Gastrocnemius medialis (tissue), 4 donors: ENCODE data around the gene CASK. TPM values are rescaled to one million over a fixed set of nuclear protein-coding genes. Genes with fewer than 3 reads are reported as not detected.

ENCODE experiments used
- ATAC-seq, 2 donors: fragments of 150-250 bp; one replicate each; pipeline ENCODE4 v1.9.1; 2016
- DNase-seq, 2 donors: peaks; one replicate each; pipeline ENCODE4 v3.0.0-alpha.2; 2019
- H3K27ac ChIP-seq, 4 donors: fragments of 200-600 bp; sonication (generic); 1 replicate in 1 of 4; 2 replicates in 3 of 4; pipeline ENCODE4 v1.5.1; 2016 to 2018; ENCODE audit warnings: mild to moderate bottlenecking in 2 of 4, moderate library complexity in 1 of 4
- H3K27me3 ChIP-seq, 3 donors: fragments of 200-600 bp; sonication (generic) in 2 of 3; 1 replicate in 1 of 3; 2 replicates in 2 of 3; pipeline versions ENCODE4 v1.5.1 to v1.6.0; 2016 to 2019; ENCODE audit warnings: mild to moderate bottlenecking in 1 of 3, moderate library complexity in 1 of 3
- H3K36me3 ChIP-seq, 2 donors: fragments of 200-600 bp; sonication (generic) in 1 of 2; one replicate each; pipeline ENCODE4 v1.5.1; 2017 to 2018
- H3K4me1 ChIP-seq, 2 donors: fragments of 200-600 bp; sonication (generic) in 1 of 2; one replicate each; pipeline ENCODE4 v1.5.1; 2016 to 2017; ENCODE audit warnings: mild to moderate bottlenecking in 2 of 2
- H3K4me3 ChIP-seq, 4 donors: fragments of 200-600 bp; sonication (generic) in 3 of 4; 1 replicate in 1 of 4; 2 replicates in 3 of 4; pipeline ENCODE4 v1.5.1; 2016 to 2019; ENCODE audit warnings: mild to moderate bottlenecking in 2 of 4
- H3K9me3 ChIP-seq, 3 donors: fragments of 200-600 bp; sonication (generic) in 2 of 3; 1 replicate in 1 of 3; 2 replicates in 2 of 3; pipeline ENCODE4 v1.5.1; 2016 to 2019
- POLR2A ChIP-seq, 2 donors: fragments of 450-650 bp; IDR thresholded peaks; one replicate each; pipeline ENCODE4 v1.6.1; 2017; ENCODE audit warnings: antibody characterized with exemption in 2 of 2, mild to moderate bottlenecking in 2 of 2, moderate library complexity in 2 of 2
- in situ Hi-C, 4 donors: fragments of 200-750 bp; cut with MboI; loops; one replicate each; pipeline versions ENCODE4 v1.15.0 to v1.8.0; 2017; ENCODE audit warnings: low sequenced_read_pairs in 4 of 4
- intact Hi-C: fragments of 100-400 bp; cut with DNase I; formaldehyde crosslinking; loops from one replicate; pipeline ENCODE4 v1.15.1; 2023; ENCODE audit warnings: low total_unique reads
- total RNA-seq, 4 donors: library from RNA; depleted of rRNA; stranded (reverse); fragments of >200 nt; gene quantifications; one replicate each; pipeline versions ENCODE4 v1.1.0 to v1.2.3, GENCODE V29; 2016
- TF ChIP-seq, protein P1 (sequence below), 5 experiments: fragments of 450-650 bp in 3 of 5; fragments of 200-600 bp in 2 of 5; sonication (generic) in 2 of 5; IDR thresholded peaks in 4 of 5; conservative IDR thresholded peaks in 1 of 5; 1 replicate in 4 of 5; 2 replicates in 1 of 5; pipeline ENCODE4 v1.5.1; 2016 to 2019; ENCODE audit warnings: antibody characterized with exemption in 5 of 5, mild to moderate bottlenecking in 3 of 5, moderate library complexity in 3 of 5

CASK gene
- total RNA-seq, 4 donors from 2014 or later = 7.3 to 14.3 (median 10.0) TPM

DNA sequence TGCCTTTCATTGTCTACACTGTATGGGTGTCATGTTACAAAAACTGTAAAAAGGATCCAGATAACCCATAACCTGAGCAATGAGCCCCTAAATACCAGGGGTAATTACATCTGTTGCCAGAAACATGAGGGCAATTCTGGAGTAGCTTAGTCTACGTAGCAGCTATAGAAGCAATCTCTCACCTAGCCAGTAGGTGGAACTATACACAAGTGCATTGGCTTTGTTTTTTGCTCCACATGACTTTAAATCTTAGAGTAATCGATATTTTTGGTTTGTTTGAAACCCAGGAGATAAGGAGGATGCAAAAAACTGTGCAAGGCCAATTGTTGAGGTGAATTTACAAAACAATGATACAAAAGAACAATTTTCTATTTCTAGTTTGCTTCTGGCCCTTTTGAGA lies 141.9 kb downstream of the CASK start:
- ATAC-seq = no peak
- Histone ChIP-seq H3K27me3 (no peaks in the 10 kb centered on the region), H3K9me3 (no peaks in the 10 kb centered on the region), H3K4me3 (no peak overlapping the region), H3K4me1 (no peaks in the 10 kb centered on the region), H3K36me3 (no peaks in the 10 kb centered on the region), H3K27ac (no peak overlapping the region)
- intact Hi-C loops = no loop called here
- in situ Hi-C loops = loop anchor here in 3 of 4 donors (25.0 kb wide), 4 partner anchors 456 to 1981 kb away; no protein-coding TSS in a partner anchor
- DNase-seq = no peak
- TF ChIP-seq, protein P1, sequence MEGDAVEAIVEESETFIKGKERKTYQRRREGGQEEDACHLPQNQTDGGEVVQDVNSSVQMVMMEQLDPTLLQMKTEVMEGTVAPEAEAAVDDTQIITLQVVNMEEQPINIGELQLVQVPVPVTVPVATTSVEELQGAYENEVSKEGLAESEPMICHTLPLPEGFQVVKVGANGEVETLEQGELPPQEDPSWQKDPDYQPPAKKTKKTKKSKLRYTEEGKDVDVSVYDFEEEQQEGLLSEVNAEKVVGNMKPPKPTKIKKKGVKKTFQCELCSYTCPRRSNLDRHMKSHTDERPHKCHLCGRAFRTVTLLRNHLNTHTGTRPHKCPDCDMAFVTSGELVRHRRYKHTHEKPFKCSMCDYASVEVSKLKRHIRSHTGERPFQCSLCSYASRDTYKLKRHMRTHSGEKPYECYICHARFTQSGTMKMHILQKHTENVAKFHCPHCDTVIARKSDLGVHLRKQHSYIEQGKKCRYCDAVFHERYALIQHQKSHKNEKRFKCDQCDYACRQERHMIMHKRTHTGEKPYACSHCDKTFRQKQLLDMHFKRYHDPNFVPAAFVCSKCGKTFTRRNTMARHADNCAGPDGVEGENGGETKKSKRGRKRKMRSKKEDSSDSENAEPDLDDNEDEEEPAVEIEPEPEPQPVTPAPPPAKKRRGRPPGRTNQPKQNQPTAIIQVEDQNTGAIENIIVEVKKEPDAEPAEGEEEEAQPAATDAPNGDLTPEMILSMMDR (IDR thresholded peaks at IDR 0.05 in 4 of 5, conservative IDR thresholded peaks at IDR 0.05 in 1 of 5) = peak in 4 of 5 experiments; percentile 17 to 64 (median 50)
- no peak for TF ChIP-seq POLR2A (IDR thresholded peaks at IDR 0.05)

DNA sequence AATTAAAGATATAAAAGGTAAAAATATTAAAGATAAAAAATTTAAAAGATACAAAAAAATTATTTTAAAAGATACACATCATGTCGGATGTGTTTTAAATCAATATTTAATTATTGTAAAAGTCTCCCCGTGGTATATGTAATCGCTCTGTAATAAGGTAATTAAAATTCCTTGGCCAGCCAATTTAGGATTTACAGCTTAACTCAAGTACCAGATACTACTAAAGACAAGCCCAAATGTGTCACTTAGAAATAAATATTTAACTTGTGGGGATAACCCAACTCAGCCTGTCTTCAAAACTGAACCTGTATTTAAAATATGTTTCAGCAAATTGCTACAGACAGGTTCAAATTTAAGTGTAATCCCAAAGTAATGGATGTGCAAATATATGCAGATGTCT lies 143.4 kb downstream of the CASK start:
- intact Hi-C loops (no loop called here), in situ Hi-C loops (loop anchor here in 3 of 4 donors (25.0 kb wide), 4 partner anchors 457 to 1982 kb away; no protein-coding TSS in a partner anchor)
- DNase-seq = no peak

DNA sequence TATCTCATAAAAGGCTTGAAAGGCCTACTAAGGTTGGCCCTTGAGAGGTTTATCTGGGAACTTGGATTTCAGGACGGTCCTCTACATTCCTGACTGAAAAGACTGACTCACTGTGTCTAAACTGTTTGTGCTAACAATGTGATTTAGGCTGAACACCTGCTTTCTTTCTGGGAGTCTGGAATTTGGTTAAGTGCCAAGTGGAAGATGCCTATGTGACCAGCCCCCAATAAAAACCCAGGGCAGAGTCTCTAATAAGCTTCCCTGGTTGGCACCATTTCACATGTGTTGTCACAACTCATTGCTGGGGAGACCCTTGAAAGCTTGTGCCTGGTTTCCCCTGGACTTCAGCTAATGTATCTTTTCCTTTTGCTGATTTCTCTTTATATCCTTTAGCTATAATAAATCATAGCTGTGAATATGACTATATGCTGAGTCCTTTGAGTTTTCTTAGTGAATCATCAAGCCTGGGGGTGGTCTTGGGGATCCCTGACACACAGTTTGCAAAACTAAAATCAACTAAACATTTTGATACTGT lies 144.3 kb downstream of the CASK start:
- Histone ChIP-seq H3K4me3 (no peak overlapping the region), H3K4me1 (no peaks in the 10 kb centered on the region), H3K27me3 (no peaks in the 10 kb centered on the region), H3K9me3 (no peaks in the 10 kb centered on the region), H3K36me3 (no peaks in the 10 kb centered on the region), H3K27ac (no peak overlapping the region)
- in situ Hi-C loops (loop anchor here in 3 of 4 donors (25.0 kb wide), 4 partner anchors 458 to 1983 kb away; no protein-coding TSS in a partner anchor), intact Hi-C loops (no loop called here)
- no peak for TF ChIP-seq POLR2A (IDR thresholded peaks at IDR 0.05)
- TF ChIP-seq, protein P1 (IDR thresholded peaks at IDR 0.05 in 4 of 5, conservative IDR thresholded peaks at IDR 0.05 in 1 of 5) = no peak
- DNase-seq (no peak), ATAC-seq (no peak)

More for the DNA sequence above, 143.4 kb downstream of the CASK start:
- Histone ChIP-seq H3K27me3 (no peaks in the 10 kb centered on the region), H3K9me3 (no peaks in the 10 kb centered on the region), H3K27ac (no peak overlapping the region), H3K36me3 (no peaks in the 10 kb centered on the region), H3K4me1 (no peaks in the 10 kb centered on the region), H3K4me3 (no peak overlapping the region)
- ATAC-seq = no peak
- TF ChIP-seq, protein P1 (IDR thresholded peaks at IDR 0.05 in 4 of 5, conservative IDR thresholded peaks at IDR 0.05 in 1 of 5) = no peak
- TF ChIP-seq POLR2A (IDR thresholded peaks at IDR 0.05) = no peak

DNA sequence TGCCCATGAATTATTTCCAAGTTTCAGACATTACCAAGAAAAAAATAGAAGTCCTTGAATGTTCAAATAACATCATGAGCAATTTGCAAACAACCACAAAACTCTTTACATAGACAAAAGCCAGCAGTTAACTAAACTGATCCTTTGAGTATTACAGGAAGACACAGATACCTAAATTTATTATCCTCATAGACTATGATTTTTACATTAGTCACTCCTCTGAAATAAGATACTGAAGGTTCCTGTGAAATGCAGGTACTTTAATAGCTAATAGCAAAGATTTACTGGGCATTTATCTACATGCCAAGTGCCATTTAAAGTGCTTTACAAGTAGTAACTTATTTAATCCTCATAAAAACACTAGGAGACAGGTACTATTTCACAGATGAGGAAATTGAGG lies 161.7 kb downstream of the CASK start:
- DNase-seq (no peak), ATAC-seq (no peak)
- H3K27me3 ChIP-seq = no peaks in the 10 kb centered on the region
- no peak overlapping the region for H3K4me3 ChIP-seq
- TF ChIP-seq POLR2A (IDR thresholded peaks at IDR 0.05) = no peak
- TF ChIP-seq, protein P1 (IDR thresholded peaks at IDR 0.05 in 4 of 5, conservative IDR thresholded peaks at IDR 0.05 in 1 of 5) = no peak
- H3K36me3 ChIP-seq = no peaks in the 10 kb centered on the region
- intact Hi-C loops = no loop called here
- no peaks in the 10 kb centered on the region for H3K4me1 ChIP-seq
- H3K9me3 ChIP-seq = no peaks in the 10 kb centered on the region
- no peak overlapping the region for H3K27ac ChIP-seq
- in situ Hi-C loops = loop anchor here in 2 of 4 donors (25.0 kb wide), 1 partner anchor 474 kb away; no protein-coding TSS in a partner anchor
